ENCODE data around the gene UNC93B1. TPM values are rescaled to one million over a fixed set of nuclear protein-coding genes. Genes with fewer than 3 reads are reported as not detected.

Gene UNC93B1
- total and polyA plus RNA-seq, 8 donors: 11.6 to 215 (median 35.1) TPM

- DNase-seq: peak; percentile 71 to 72
- H3K4me3 ChIP-seq: no peak overlapping the region
- TF ChIP-seq EP300 (IDR thresholded peaks at IDR 0.05) (no peak), POLR2AphosphoS5 (IDR thresholded peaks at IDR 0.05) (peak in 1 of 3 donors; percentile 31), POLR2A (IDR thresholded peaks at IDR 0.05) (no peak), CTCF (IDR thresholded peaks at IDR 0.05) (peak in 4 of 7 experiments; percentile 17 to 47 (median 44))
- H3K27me3 ChIP-seq: no peaks in the 10 kb centered on the region
- 58 to 75% (median 61%) methylated on average over 16 to 27 of the region's 27 CpGs for WGBS, 5 donors
- H3K27ac ChIP-seq: no peak overlapping the region
- H3K36me3 ChIP-seq: peaks cover 3 to 42% (median 36%) of the 10 kb centered on the region in 4 donors
- intact Hi-C loops (cut with DNase I; ENCODE audit: low total_unique reads): no loop called here
- peaks cover 14 to 34% (median 22%) of the 10 kb centered on the region in 4 donors for H3K4me1 ChIP-seq
- H3K9me3 ChIP-seq: no peaks in the 10 kb centered on the region
These were observed 17.4 kb upstream of the UNC93B1 start for GRCh38 chr11:68021167-68021787.

GRCh38 chr11:68020575-68020974 is 16.7 kb upstream of the UNC93B1 start:
- TF ChIP-seq POLR2AphosphoS5 (IDR thresholded peaks at IDR 0.05): no peak
- TF ChIP-seq EP300 (IDR thresholded peaks at IDR 0.05): no peak
- peak in 2 of 7 experiments; percentile 14 to 19 for TF ChIP-seq CTCF (IDR thresholded peaks at IDR 0.05)
- Histone ChIP-seq H3K27me3 (no peaks in the 10 kb centered on the region), H3K27ac (peak overlapping the region in 1 of 5 donors; percentile 4), H3K4me1 (peaks cover 14 to 36% (median 22%) of the 10 kb centered on the region in 4 donors), H3K4me3 (no peak overlapping the region), H3K9me3 (no peaks in the 10 kb centered on the region), H3K36me3 (peaks cover 3 to 35% (median 29%) of the 10 kb centered on the region in 4 donors)
- DNase-seq: peak in 1 of 2 donors; percentile 82
- WGBS, 5 donors: 23 to 62% (median 40%) methylated on average over 5 to 11 of the region's 11 CpGs
- intact Hi-C loops (cut with DNase I; ENCODE audit: low total_unique reads): no loop called here

- no peak overlapping the region for H3K27ac ChIP-seq
- intact Hi-C loops (cut with DNase I; ENCODE audit: low total_unique reads): no loop called here
- no peak for TF ChIP-seq CTCF (IDR thresholded peaks at IDR 0.05)
- no peak for TF ChIP-seq POLR2A (IDR thresholded peaks at IDR 0.05)
- no peak for TF ChIP-seq EP300 (IDR thresholded peaks at IDR 0.05)
- no peak for TF ChIP-seq POLR2AphosphoS5 (IDR thresholded peaks at IDR 0.05)
- H3K9me3 ChIP-seq: no peaks in the 10 kb centered on the region
- 78 to 88% (median 83%) methylated on average over 2 to 12 of the region's 12 CpGs for whole genome bisulfite sequencing, 5 donors
- H3K4me3 ChIP-seq: no peak overlapping the region
- H3K27me3 ChIP-seq: no peaks in the 10 kb centered on the region
- peaks cover 0 to 26% (median 19%) of the 10 kb centered on the region in 4 donors for H3K36me3 ChIP-seq
- DNase-seq: no peak
- peaks cover 19 to 46% (median 28%) of the 10 kb centered on the region in 4 donors for H3K4me1 ChIP-seq
These were observed 15.6 kb upstream of the UNC93B1 start for GRCh38 chr11:68019486-68019885.

GRCh38 chr11:68018730-68019190 is 14.9 kb upstream of the UNC93B1 start:
- Histone ChIP-seq H3K4me3 (no peak overlapping the region), H3K4me1 (peaks cover 26 to 53% (median 36%) of the 10 kb centered on the region in 4 donors), H3K27me3 (no peaks in the 10 kb centered on the region), H3K36me3 (peaks cover 0 to 21% (median 15%) of the 10 kb centered on the region in 4 donors), H3K9me3 (no peaks in the 10 kb centered on the region), H3K27ac (no peak overlapping the region)
- 89 to 93% (median 91%) methylated on average over 14 to 18 of the region's 18 CpGs for WGBS, 5 donors
- intact Hi-C loops (cut with DNase I; ENCODE audit: low total_unique reads): no loop called here
- DNase-seq: no peak
- TF ChIP-seq EP300 (IDR thresholded peaks at IDR 0.05) (no peak), POLR2AphosphoS5 (IDR thresholded peaks at IDR 0.05) (no peak), POLR2A (IDR thresholded peaks at IDR 0.05) (no peak), CTCF (IDR thresholded peaks at IDR 0.05) (no peak)
